MM.1S (cell line): ENCODE results near the gene FAM234A.

Experiments
- DNase-seq: peaks from one replicate; pipeline ENCODE4 v3.0.0-alpha.2; 2015
- H2AFZ ChIP-seq: fragments of 300-600 bp; sonication (generic); 2 replicates; pipeline ENCODE4 v1.6.0; 2016; ENCODE audit warnings: antibody characterized with exemption, low read length
- H3F3A ChIP-seq: fragments of 300-600 bp; sonication (generic); 2 replicates; pipeline ENCODE4 v1.6.1; 2016; ENCODE audit warnings: mild to moderate bottlenecking, antibody characterized with exemption, low read length, moderate library complexity, mixed read lengths; ENCODE audit not compliant: insufficient read depth
- H3K27ac ChIP-seq: fragments of 300-600 bp; sonication (generic); 2 replicates; pipeline ENCODE4 v1.5.1; 2016; ENCODE audit warnings: mild to moderate bottlenecking, low read length
- H3K27me3 ChIP-seq: fragments of 300-600 bp; sonication (generic); replicated peaks from 2 replicates; pipeline ENCODE4 v1.6.0; 2016; ENCODE audit warnings: low read length; ENCODE audit not compliant: insufficient read depth
- H3K36me3 ChIP-seq: fragments of 300-600 bp; sonication (generic); replicated peaks from 2 replicates; pipeline ENCODE4 v1.6.1; 2016; ENCODE audit warnings: mild to moderate bottlenecking, low read length, mixed read lengths; ENCODE audit not compliant: insufficient read depth
- H3K4me1 ChIP-seq: fragments of 300-600 bp; sonication (generic); 2 replicates; pipeline ENCODE4 v1.6.1; 2016; ENCODE audit warnings: low read length, mixed read lengths
- H3K4me2 ChIP-seq: fragments of 300-600 bp; sonication (generic); 2 replicates; pipeline ENCODE4 v1.6.0; 2016; ENCODE audit warnings: low read depth, low read length
- H3K4me3 ChIP-seq: fragments of 300-600 bp; sonication (generic); 2 replicates; pipeline ENCODE4 v1.5.1; 2016; ENCODE audit warnings: low read length, mixed read lengths
- H3K79me2 ChIP-seq: fragments of 300-600 bp; sonication (generic); 2 replicates; pipeline ENCODE4 v1.6.1; 2016; ENCODE audit warnings: mixed run types, low read length, mixed read lengths
- H3K9ac ChIP-seq: fragments of 300-600 bp; sonication (generic); 2 replicates; pipeline ENCODE4 v1.6.1; 2016; ENCODE audit warnings: low read length, mixed read lengths
- H3K9me2 ChIP-seq: fragments of 300-600 bp; sonication (generic); replicated peaks from 2 replicates; pipeline ENCODE4 v1.6.1; 2016; ENCODE audit warnings: mild to moderate bottlenecking, low read length, mixed read lengths; ENCODE audit not compliant: insufficient read depth
- H3K9me3 ChIP-seq: fragments of 300-600 bp; sonication (generic); replicated peaks from 2 replicates; pipeline ENCODE4 v1.6.1; 2016; ENCODE audit warnings: mild to moderate bottlenecking, low read length, mixed read lengths; ENCODE audit not compliant: insufficient read depth
- H4K20me1 ChIP-seq: fragments of 300-600 bp; sonication (generic); 2 replicates; pipeline ENCODE4 v1.6.1; 2016; ENCODE audit warnings: mild to moderate bottlenecking, low read length, moderate library complexity, mixed read lengths; ENCODE audit not compliant: insufficient read depth
- CTCF ChIP-seq: fragments of 300-600 bp; sonication (generic); IDR thresholded peaks from 2 replicates; pipeline ENCODE4 v1.5.1; 2016; ENCODE audit warnings: antibody characterized with exemption, low read length, mixed read lengths
- EZH2 ChIP-seq: fragments of 300-600 bp; sonication (generic); optimal IDR thresholded peaks from 2 replicates; pipeline ENCODE3; 2017; ENCODE audit warnings: low read depth, mild to moderate bottlenecking, antibody characterized with exemption, low read length, mixed read lengths
- EZH2phosphoT487 ChIP-seq: fragments of 300-600 bp; sonication (generic); IDR thresholded peaks from 2 replicates; pipeline ENCODE4 v1.6.1; 2018; ENCODE audit warnings: antibody characterized with exemption, low read length

The FAM234A gene

GRCh38 chr16:309476-309875 lies 74.9 kb downstream of the FAM234A start:
- TF ChIP-seq EZH2 (no peak), EZH2phosphoT487 (no peak), CTCF (no peak)
- H4K20me1 ChIP-seq: no peaks in the 10 kb centered on the region
- no peak overlapping the region for H3K27ac ChIP-seq
- H3K9me2 ChIP-seq: no peaks in the 10 kb centered on the region
- H3K9ac ChIP-seq: no peak overlapping the region
- no peaks in the 10 kb centered on the region for H3K9me3 ChIP-seq
- H3K79me2 ChIP-seq: peaks cover 14% of the 10 kb centered on the region
- H2AFZ ChIP-seq: no peak overlapping the region
- no peaks in the 10 kb centered on the region for H3F3A ChIP-seq
- H3K4me2 ChIP-seq: no peak overlapping the region
- no peaks in the 10 kb centered on the region for H3K27me3 ChIP-seq
- no peak overlapping the region for H3K4me3 ChIP-seq
- DNase-seq: no peak
- no peaks in the 10 kb centered on the region for H3K36me3 ChIP-seq
- no peaks in the 10 kb centered on the region for H3K4me1 ChIP-seq

GRCh38 chr16:311725-312124 lies 77.1 kb downstream of the FAM234A start:
- no peak overlapping the region for H3K4me3 ChIP-seq
- H3K79me2 ChIP-seq: peaks cover 26% of the 10 kb centered on the region
- TF ChIP-seq EZH2phosphoT487 (no peak), EZH2 (no peak), CTCF (no peak)
- no peaks in the 10 kb centered on the region for H3K9me2 ChIP-seq
- H3K27ac ChIP-seq: no peak overlapping the region
- no peaks in the 10 kb centered on the region for H4K20me1 ChIP-seq
- H3K36me3 ChIP-seq: no peaks in the 10 kb centered on the region
- H3K4me1 ChIP-seq: no peaks in the 10 kb centered on the region
- H3K9ac ChIP-seq: no peak overlapping the region
- H3K4me2 ChIP-seq: no peak overlapping the region
- no peaks in the 10 kb centered on the region for H3K9me3 ChIP-seq
- no peaks in the 10 kb centered on the region for H3F3A ChIP-seq
- H3K27me3 ChIP-seq: no peaks in the 10 kb centered on the region
- no peak overlapping the region for H2AFZ ChIP-seq
- DNase-seq: no peak

GRCh38 chr16:314351-314750 lies 79.7 kb downstream of the FAM234A start:
- Histone ChIP-seq H3K9me3 (no peaks in the 10 kb centered on the region), H3K4me3 (no peak overlapping the region), H3K9me2 (no peaks in the 10 kb centered on the region), H3F3A (no peaks in the 10 kb centered on the region), H2AFZ (no peak overlapping the region), H3K4me2 (no peak overlapping the region), H3K36me3 (no peaks in the 10 kb centered on the region), H3K27me3 (no peaks in the 10 kb centered on the region), H3K79me2 (peaks cover 52% of the 10 kb centered on the region), H3K4me1 (no peaks in the 10 kb centered on the region), H3K9ac (no peak overlapping the region), H3K27ac (no peak overlapping the region), H4K20me1 (0 out of 2 replicates have a peak, but pooled peaks cover 3% of the 10 kb centered on the region)
- no peak for DNase-seq
- TF ChIP-seq EZH2phosphoT487 (no peak), CTCF (no peak), EZH2 (no peak)
